Smooth muscle cell of trachea (primary cell): ENCODE measurements around the gene PRL. TPM values are rescaled to one million over a fixed set of nuclear protein-coding genes. Genes with fewer than 3 reads are reported as not detected.

Experiments
- total RNA-seq: library from RNA; depleted of rRNA; stranded (reverse); fragments of >200 nt; gene quantifications from 2 replicates; pipeline ENCODE4 v1.2.1, GENCODE V29; 2014

The PRL gene
- total RNA-seq = not detected in 2 replicates

DNA sequence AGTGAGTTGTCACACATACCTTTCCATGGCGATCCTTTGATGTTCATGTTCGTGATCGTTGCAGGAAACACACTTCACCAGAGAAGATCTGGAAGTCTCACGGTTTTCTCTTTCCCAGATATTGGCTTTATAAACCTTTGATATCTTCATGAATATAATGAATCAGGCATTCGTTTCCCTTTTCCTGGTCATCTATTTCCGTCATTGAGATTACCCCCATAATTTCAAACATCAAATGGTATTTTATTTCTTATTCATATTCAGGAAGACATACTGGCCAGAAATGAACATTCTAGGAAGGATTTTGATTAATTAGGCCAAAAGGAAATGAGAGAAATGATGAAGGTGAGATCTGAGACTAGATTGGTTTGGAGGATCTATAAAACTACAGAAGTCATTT, at the start of gene PRL:
PRL (minus strand) TSS at position 101 of the 400 bp plus-strand sequence; CDS start at position 47, 54 bp downstream.

